ENCODE data around the gene MZF1.

DNA sequence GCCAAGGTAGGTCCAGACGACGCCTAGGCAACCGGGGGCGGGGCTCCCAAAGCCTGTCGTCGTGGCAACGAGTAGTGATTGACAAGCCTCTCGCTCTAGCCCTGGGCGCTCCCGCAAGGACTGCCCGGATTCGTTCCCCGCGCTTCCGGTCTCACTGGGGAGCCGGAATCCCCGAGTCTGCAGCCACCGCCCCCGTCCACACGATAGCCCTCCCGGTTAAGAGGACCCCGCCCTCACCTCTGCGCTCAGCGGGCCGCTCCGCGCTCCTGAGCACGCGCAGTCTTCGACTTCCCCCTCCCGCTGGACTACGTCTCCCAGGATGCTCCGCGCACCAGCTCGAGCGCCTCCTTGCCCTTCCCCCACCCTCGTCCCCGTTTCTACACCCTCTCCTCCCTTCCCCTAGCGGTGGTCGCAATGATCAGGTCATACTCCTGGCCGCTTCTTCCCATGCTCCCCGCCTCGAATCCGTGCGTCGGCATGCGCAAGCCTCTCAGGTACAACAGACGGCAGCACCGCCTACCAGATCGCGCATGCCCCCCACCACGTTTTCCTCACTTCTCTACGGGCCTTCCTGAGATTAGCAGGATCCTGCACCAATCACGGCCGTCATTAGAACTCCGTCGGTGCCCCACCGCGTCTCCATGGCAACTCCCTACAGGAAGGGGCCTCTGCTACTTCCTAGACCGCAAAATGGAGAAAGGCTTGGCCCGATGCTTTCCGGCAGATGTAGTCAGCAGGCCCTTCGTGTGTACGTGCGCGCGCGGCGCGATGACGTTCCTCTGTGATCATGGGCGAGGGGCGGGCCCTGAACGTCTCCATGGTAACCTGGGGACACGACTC is at the start of gene MZF1:
- TF ChIP-seq TCF12 (IDR thresholded peaks at IDR 0.05; ENCODE audit: low read depth): peak; percentile 10
- no peak for TF ChIP-seq NFIC (IDR thresholded peaks at IDR 0.05)
- 0 out of 2 replicates have a peak, but pooled peaks have one; percentile 5 for TF ChIP-seq EP300 (IDR thresholded peaks at IDR 0.05; ENCODE audit: borderline replicate concordance)
- TF ChIP-seq, protein P1, sequence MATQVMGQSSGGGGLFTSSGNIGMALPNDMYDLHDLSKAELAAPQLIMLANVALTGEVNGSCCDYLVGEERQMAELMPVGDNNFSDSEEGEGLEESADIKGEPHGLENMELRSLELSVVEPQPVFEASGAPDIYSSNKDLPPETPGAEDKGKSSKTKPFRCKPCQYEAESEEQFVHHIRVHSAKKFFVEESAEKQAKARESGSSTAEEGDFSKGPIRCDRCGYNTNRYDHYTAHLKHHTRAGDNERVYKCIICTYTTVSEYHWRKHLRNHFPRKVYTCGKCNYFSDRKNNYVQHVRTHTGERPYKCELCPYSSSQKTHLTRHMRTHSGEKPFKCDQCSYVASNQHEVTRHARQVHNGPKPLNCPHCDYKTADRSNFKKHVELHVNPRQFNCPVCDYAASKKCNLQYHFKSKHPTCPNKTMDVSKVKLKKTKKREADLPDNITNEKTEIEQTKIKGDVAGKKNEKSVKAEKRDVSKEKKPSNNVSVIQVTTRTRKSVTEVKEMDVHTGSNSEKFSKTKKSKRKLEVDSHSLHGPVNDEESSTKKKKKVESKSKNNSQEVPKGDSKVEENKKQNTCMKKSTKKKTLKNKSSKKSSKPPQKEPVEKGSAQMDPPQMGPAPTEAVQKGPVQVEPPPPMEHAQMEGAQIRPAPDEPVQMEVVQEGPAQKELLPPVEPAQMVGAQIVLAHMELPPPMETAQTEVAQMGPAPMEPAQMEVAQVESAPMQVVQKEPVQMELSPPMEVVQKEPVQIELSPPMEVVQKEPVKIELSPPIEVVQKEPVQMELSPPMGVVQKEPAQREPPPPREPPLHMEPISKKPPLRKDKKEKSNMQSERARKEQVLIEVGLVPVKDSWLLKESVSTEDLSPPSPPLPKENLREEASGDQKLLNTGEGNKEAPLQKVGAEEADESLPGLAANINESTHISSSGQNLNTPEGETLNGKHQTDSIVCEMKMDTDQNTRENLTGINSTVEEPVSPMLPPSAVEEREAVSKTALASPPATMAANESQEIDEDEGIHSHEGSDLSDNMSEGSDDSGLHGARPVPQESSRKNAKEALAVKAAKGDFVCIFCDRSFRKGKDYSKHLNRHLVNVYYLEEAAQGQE (IDR thresholded peaks at IDR 0.05; ENCODE audit: low read depth): no peak
- no peak for TF ChIP-seq ZBTB7A (IDR thresholded peaks at IDR 0.05; ENCODE audit: low read depth)

Measured in Ishikawa (cell line).